Spleen (tissue), 11 donors: ENCODE results near the gene USP20. TPM values are rescaled to one million over a fixed set of nuclear protein-coding genes. Genes with fewer than 3 reads are reported as not detected.

Source experiments
- DNase-seq: peaks from one replicate; pipeline ENCODE4 v3.0.0-alpha.2; 2020
- H3K27ac ChIP-seq, 8 donors: fragments of 200-600 bp; sonication (generic) in 7 of 8; 1 replicate in 4 of 8; 2 replicates in 4 of 8; pipeline versions ENCODE4 v1.5.0 to v1.8.0; 2016 to 2021; ENCODE audit warnings: inconsistent platforms in 4 of 8, mild to moderate bottlenecking in 4 of 8, moderate library complexity in 1 of 8
- H3K27me3 ChIP-seq, 7 donors: fragments of 200-600 bp; sonication (generic) in 6 of 7; replicated peaks in 1 of 7; 1 replicate in 4 of 7; 2 replicates in 3 of 7; pipeline versions ENCODE4 v1.5.0 to v1.8.0; 2016 to 2021; ENCODE audit warnings: inconsistent platforms in 3 of 7, mild to moderate bottlenecking in 1 of 7
- H3K36me3 ChIP-seq, 6 donors: fragments of 200-600 bp; sonication (generic) in 5 of 6; 1 replicate in 4 of 6; 2 replicates in 2 of 6; pipeline versions ENCODE4 v1.5.0 to v1.8.0; 2016 to 2021; ENCODE audit warnings: inconsistent platforms in 2 of 6
- H3K4me1 ChIP-seq, 6 donors: fragments of 200-600 bp; sonication (generic) in 5 of 6; 1 replicate in 3 of 6; 2 replicates in 3 of 6; pipeline versions ENCODE4 v1.5.0 to v1.8.0; 2016 to 2021; ENCODE audit warnings: inconsistent platforms in 3 of 6
- H3K4me3 ChIP-seq, 8 donors: fragments of 200-600 bp; sonication (generic) in 7 of 8; 1 replicate in 4 of 8; 2 replicates in 4 of 8; pipeline versions ENCODE4 v1.5.0 to v1.8.0; 2016 to 2021; ENCODE audit warnings: inconsistent platforms in 4 of 8, mild to moderate bottlenecking in 4 of 8, moderate library complexity in 2 of 8
- H3K9me3 ChIP-seq, 8 donors: fragments of 200-600 bp; sonication (generic) in 7 of 8; 1 replicate in 4 of 8; 2 replicates in 4 of 8; pipeline versions ENCODE4 v1.5.0 to v1.8.0; 2016 to 2021; ENCODE audit warnings: inconsistent platforms in 4 of 8
- POLR2A ChIP-seq, 3 donors: fragments of 450-650 bp; IDR thresholded peaks; one replicate each; pipeline ENCODE4 v1.5.1; 2017; ENCODE audit warnings: antibody characterized with exemption in 3 of 3, mild to moderate bottlenecking in 1 of 3
- POLR2AphosphoS5 ChIP-seq, 3 donors: sonication (generic); formaldehyde crosslinking; IDR thresholded peaks; one replicate each; pipeline ENCODE4 v1.5.1; 2017; ENCODE audit warnings: antibody characterized with exemption in 3 of 3
- WGBS, 5 donors: extraction: QIAGEN DNeasy Blood & Tissue Kit in 3 of 5; methylation state at CpG; one replicate each; pipeline versions ENCODE4 v1.1.5 to v1.1.7; 2013 to 2018; 5-methylcytosine and 5-hydroxymethylcytosine counted together
- intact Hi-C: fragments of 100-400 bp; cut with DNase I; formaldehyde crosslinking; loops from one replicate; pipeline ENCODE4 v1.15.0; 2023; ENCODE audit warnings: low total_unique reads
- polyA plus RNA-seq, 3 donors: library from polyadenylated mRNA; stranded (reverse); fragments of 200-250 nt; gene quantifications; one replicate each; pipeline ENCODE4 v1.2.1, GENCODE V29; 2013
- total RNA-seq, 7 donors: library from RNA; depleted of rRNA in 3 of 7; stranded (reverse); fragments of >200 nt in 3 of 7; fragmentation: NEBNext Ultra II Directional in 4 of 7; extraction: Animal tissue kit (Norgen Biotek cat#: 25700) in 4 of 7; gene quantifications; one replicate each; pipeline versions ENCODE4 v1.1.0 to v1.2.1, GENCODE V29; 2016 to 2021
- TF ChIP-seq, protein P1 (sequence below), 11 experiments: fragments of 200-600 bp in 7 of 11; fragments of 450-650 bp in 4 of 11; sonication (generic) in 4 of 11; IDR thresholded peaks in 8 of 11; conservative IDR thresholded peaks in 3 of 11; 1 replicate in 7 of 11; 2 replicates in 4 of 11; pipeline versions ENCODE4 v1.4.0 to v1.8.0; 2016 to 2021; ENCODE audit warnings: antibody characterized with exemption in 11 of 11, inconsistent platforms in 4 of 11, mild to moderate bottlenecking in 1 of 11
- donor health status: healthy with polysubstance abuse.
- donor health status: DM: no; HTN: no; CAD: no; lungs with moderate emphysema.
- donor health status: DM: no; HTN: no; CAD: no.
- donor health status: Bipolar disorder and iron deficiency.
- donor health status: healthy.
- donor health status: DM: no; HTN: no; CAD: no.
- donor health status: DM: yes; HTN: yes; CAD: no.

USP20 gene
- total and polyA plus RNA-seq, 10 donors, result 29.7 to 83.7 (median 41.3) TPM

- Histone ChIP-seq H3K9me3 (no peaks in the 10 kb centered on the region), H3K27me3 (no peaks in the 10 kb centered on the region), H3K4me3 (no peak overlapping the region), H3K36me3 (peaks cover 0 to 98% (median 70%) of the 10 kb centered on the region in 6 donors), H3K27ac (no peak overlapping the region), H3K4me1 (peaks cover 0 to 32% (median 8%) of the 10 kb centered on the region in 6 donors)
- intact Hi-C loops, result no loop called here
- no peak for DNase-seq
- TF ChIP-seq, protein P1, sequence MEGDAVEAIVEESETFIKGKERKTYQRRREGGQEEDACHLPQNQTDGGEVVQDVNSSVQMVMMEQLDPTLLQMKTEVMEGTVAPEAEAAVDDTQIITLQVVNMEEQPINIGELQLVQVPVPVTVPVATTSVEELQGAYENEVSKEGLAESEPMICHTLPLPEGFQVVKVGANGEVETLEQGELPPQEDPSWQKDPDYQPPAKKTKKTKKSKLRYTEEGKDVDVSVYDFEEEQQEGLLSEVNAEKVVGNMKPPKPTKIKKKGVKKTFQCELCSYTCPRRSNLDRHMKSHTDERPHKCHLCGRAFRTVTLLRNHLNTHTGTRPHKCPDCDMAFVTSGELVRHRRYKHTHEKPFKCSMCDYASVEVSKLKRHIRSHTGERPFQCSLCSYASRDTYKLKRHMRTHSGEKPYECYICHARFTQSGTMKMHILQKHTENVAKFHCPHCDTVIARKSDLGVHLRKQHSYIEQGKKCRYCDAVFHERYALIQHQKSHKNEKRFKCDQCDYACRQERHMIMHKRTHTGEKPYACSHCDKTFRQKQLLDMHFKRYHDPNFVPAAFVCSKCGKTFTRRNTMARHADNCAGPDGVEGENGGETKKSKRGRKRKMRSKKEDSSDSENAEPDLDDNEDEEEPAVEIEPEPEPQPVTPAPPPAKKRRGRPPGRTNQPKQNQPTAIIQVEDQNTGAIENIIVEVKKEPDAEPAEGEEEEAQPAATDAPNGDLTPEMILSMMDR (IDR thresholded peaks at IDR 0.05 in 8 of 11, conservative IDR thresholded peaks at IDR 0.05 in 3 of 11), result no peak
- TF ChIP-seq POLR2A (IDR thresholded peaks at IDR 0.05) (no peak), POLR2AphosphoS5 (IDR thresholded peaks at IDR 0.05) (peak in 1 of 3 donors; percentile 11)
- 92 to 97% (median 95%) methylated on average over 3 to 11 of the region's 11 CpGs for WGBS, 5 donors
These were observed 25.1 kb upstream of the USP20 start for GRCh38 chr9:129810116-129810515.

GRCh38 chr9:129810788-129811187 lies 24.5 kb upstream of the USP20 start:
- Histone ChIP-seq H3K4me3 (no peak overlapping the region), H3K27me3 (no peaks in the 10 kb centered on the region), H3K36me3 (peaks cover 0 to 98% (median 77%) of the 10 kb centered on the region in 6 donors), H3K27ac (no peak overlapping the region), H3K4me1 (peaks cover 0 to 28% (median 5%) of the 10 kb centered on the region in 6 donors), H3K9me3 (no peaks in the 10 kb centered on the region)
- intact Hi-C loops, result no loop called here
- no peak for DNase-seq
- WGBS, 5 donors, result 83 to 89% (median 87%) methylated on average over 6 of the region's 6 CpGs
- no peak for TF ChIP-seq POLR2AphosphoS5 (IDR thresholded peaks at IDR 0.05)
- TF ChIP-seq POLR2A (IDR thresholded peaks at IDR 0.05), result no peak
- TF ChIP-seq, protein P1 (IDR thresholded peaks at IDR 0.05 in 8 of 11, conservative IDR thresholded peaks at IDR 0.05 in 3 of 11), result no peak

DNA sequence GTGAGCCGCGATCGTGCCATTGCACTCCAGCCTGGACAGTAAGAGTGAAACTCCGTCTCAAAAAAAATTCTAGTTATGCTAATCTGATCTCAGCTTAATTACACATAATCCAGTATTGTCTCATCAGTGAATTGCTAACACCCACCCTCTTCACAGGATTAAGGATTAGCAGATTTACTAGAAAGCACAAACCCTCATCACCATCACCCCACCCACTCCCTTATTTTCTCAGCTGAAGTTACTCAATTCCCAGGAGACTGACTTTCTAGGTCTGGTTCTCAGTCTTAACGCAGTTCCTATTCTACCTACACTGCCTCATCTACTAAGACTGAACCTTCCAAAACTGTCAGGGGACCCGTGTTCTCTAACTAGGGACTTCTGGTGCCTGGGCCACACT lies 23.3 kb upstream of the USP20 start:
- TF ChIP-seq, protein P1 (IDR thresholded peaks at IDR 0.05 in 8 of 11, conservative IDR thresholded peaks at IDR 0.05 in 3 of 11), result no peak
- TF ChIP-seq POLR2A (IDR thresholded peaks at IDR 0.05) (no peak), POLR2AphosphoS5 (IDR thresholded peaks at IDR 0.05) (no peak)
- no peak for DNase-seq
- H3K36me3 ChIP-seq, result peaks cover 2 to 99% (median 85%) of the 10 kb centered on the region in 6 donors
- no peak overlapping the region for H3K4me3 ChIP-seq
- no peak overlapping the region for H3K27ac ChIP-seq
- no peaks in the 10 kb centered on the region for H3K9me3 ChIP-seq
- H3K4me1 ChIP-seq, result peaks cover 0 to 28% (median 0%) of the 10 kb centered on the region in 6 donors
- intact Hi-C loops, result no loop called here
- 71 to 84% (median 82%) methylated on average over 6 of the region's 6 CpGs for WGBS, 5 donors
- no peaks in the 10 kb centered on the region for H3K27me3 ChIP-seq

GRCh38 chr9:129812385-129812784 lies 22.9 kb upstream of the USP20 start:
- no peak for TF ChIP-seq POLR2A (IDR thresholded peaks at IDR 0.05)
- peak in 2 of 3 donors; percentile 33 to 62 for TF ChIP-seq POLR2AphosphoS5 (IDR thresholded peaks at IDR 0.05)
- peaks cover 4 to 99% (median 85%) of the 10 kb centered on the region in 6 donors for H3K36me3 ChIP-seq
- no peaks in the 10 kb centered on the region for H3K9me3 ChIP-seq
- H3K27ac ChIP-seq, result no peak overlapping the region
- intact Hi-C loops, result no loop called here
- DNase-seq, result no peak
- WGBS, 5 donors, result 81 to 95% (median 91%) methylated on average over 8 to 9 of the region's 9 CpGs
- no peaks in the 10 kb centered on the region for H3K27me3 ChIP-seq
- no peak overlapping the region for H3K4me3 ChIP-seq
- H3K4me1 ChIP-seq, result peaks cover 0 to 28% (median 0%) of the 10 kb centered on the region in 6 donors
